ENCODE measurements around the gene SLC25A38. TPM values are rescaled to one million over a fixed set of nuclear protein-coding genes. Genes with fewer than 3 reads are reported as not detected.
"Not testable (repeated sequence)": the region's sequence is repeated elsewhere in the genome, so short reads cannot be mapped to it uniquely, and the experiment has no call there.

The SLC25A38 gene
- total RNA-seq, 1 donor from 2014 or later = 19.3 TPM

GRCh38 chr3:39418556-39419225 lies 35.5 kb downstream of the SLC25A38 start:
- H3K9me3 Mint-ChIP-seq; H3K9me3 ChIP-seq (ENCODE audit: low read depth); H3K27ac ChIP-seq; H3K36me3 ChIP-seq; H3K79me2 ChIP-seq (ENCODE audit: low read depth); H3K36me3 Mint-ChIP-seq; H3K27ac Mint-ChIP-seq; H2AFZ ChIP-seq (replicated peaks); H3K9ac ChIP-seq: not testable (repeated sequence)
- Histone ChIP-seq H3K4me1 (peaks cover 13% of the 10 kb centered on the region), H3K4me3 (peak overlapping the region; percentile 15), H4K20me1 (ENCODE audit: low read depth) (peaks cover 14% of the 10 kb centered on the region), H3K4me2 (peak overlapping the region; percentile 70), H3K27me3 (peaks cover 28% of the 10 kb centered on the region), H3F3A (ENCODE audit: low read depth) (peaks cover 41% of the 10 kb centered on the region)
- Mint-ChIP-seq H3K4me3 (peak overlapping the region; percentile 18), H3K4me1 (peaks cover 18% of the 10 kb centered on the region), H3K27me3 (ENCODE audit: insufficient read depth, low read depth) (peaks cover 10% of the 10 kb centered on the region)
- peak; percentile 61 for DNase-seq (ENCODE audit: low spot score)
- TF ChIP-seq EZH2phosphoT487 (IDR thresholded peaks at IDR 0.05) = peak; percentile 36

GRCh38 chr3:39419742-39420315 lies 36.7 kb downstream of the SLC25A38 start:
- Mint-ChIP-seq H3K9me3 (peaks cover 2% of the 10 kb centered on the region), H3K27ac (no peak overlapping the region), H3K36me3 (no peaks in the 10 kb centered on the region), H3K4me1 (peaks cover 18% of the 10 kb centered on the region), H3K4me3 (no peak overlapping the region), H3K27me3 (ENCODE audit: insufficient read depth, low read depth) (peaks cover 9% of the 10 kb centered on the region)
- peaks cover 28% of the 10 kb centered on the region for H3K27me3 ChIP-seq
- no peak for DNase-seq (ENCODE audit: low spot score)
- no peak overlapping the region for H2AFZ ChIP-seq (replicated peaks)
- H3K27ac ChIP-seq = no peak overlapping the region
- peaks cover 13% of the 10 kb centered on the region for H3K4me1 ChIP-seq
- peaks cover 30% of the 10 kb centered on the region for H3F3A ChIP-seq (ENCODE audit: low read depth)
- H3K4me3 ChIP-seq = no peak overlapping the region
- H3K79me2 ChIP-seq (ENCODE audit: low read depth) = no peaks in the 10 kb centered on the region
- no peaks in the 10 kb centered on the region for H3K9me3 ChIP-seq (ENCODE audit: low read depth)
- H4K20me1 ChIP-seq (ENCODE audit: low read depth) = peaks cover 8% of the 10 kb centered on the region
- H3K9ac ChIP-seq = no peak overlapping the region
- TF ChIP-seq EZH2phosphoT487 (IDR thresholded peaks at IDR 0.05) (no peak), CTCF (IDR thresholded peaks at IDR 0.05) (no peak), EZH2 (IDR thresholded peaks at IDR 0.05) (no peak)
- H3K36me3 ChIP-seq = no peaks in the 10 kb centered on the region
- H3K4me2 ChIP-seq = no peak overlapping the region

- Histone ChIP-seq H3K9me3 (ENCODE audit: low read depth) (no peaks in the 10 kb centered on the region), H3K9ac (no peak overlapping the region), H2AFZ (replicated peaks) (no peak overlapping the region), H3F3A (ENCODE audit: low read depth) (peaks cover 28% of the 10 kb centered on the region), H3K36me3 (no peaks in the 10 kb centered on the region), H3K4me3 (no peak overlapping the region), H4K20me1 (ENCODE audit: low read depth) (peaks cover 8% of the 10 kb centered on the region), H3K27ac (no peak overlapping the region), H3K4me2 (no peak overlapping the region), H3K79me2 (ENCODE audit: low read depth) (no peaks in the 10 kb centered on the region), H3K27me3 (peaks cover 28% of the 10 kb centered on the region), H3K4me1 (peaks cover 13% of the 10 kb centered on the region)
- Mint-ChIP-seq H3K27ac (no peak overlapping the region), H3K4me1 (peaks cover 18% of the 10 kb centered on the region), H3K27me3 (ENCODE audit: insufficient read depth, low read depth) (peaks cover 8% of the 10 kb centered on the region), H3K4me3 (no peak overlapping the region), H3K9me3 (peaks cover 2% of the 10 kb centered on the region), H3K36me3 (no peaks in the 10 kb centered on the region)
- DNase-seq (ENCODE audit: low spot score) = no peak
- TF ChIP-seq EZH2 (IDR thresholded peaks at IDR 0.05) (no peak), EZH2phosphoT487 (IDR thresholded peaks at IDR 0.05) (no peak), CTCF (IDR thresholded peaks at IDR 0.05) (no peak)
Measured at GRCh38 chr3:39420543-39420942, 37.4 kb downstream of the SLC25A38 start.

- no peak overlapping the region for H3K27ac Mint-ChIP-seq
- Histone ChIP-seq H3K9ac (no peak overlapping the region), H3K9me3 (ENCODE audit: low read depth) (no peaks in the 10 kb centered on the region)
Measured at GRCh38 chr3:39423436-39423970, 40.3 kb downstream of the SLC25A38 start.

More at GRCh38 chr3:39423436-39423970, 40.3 kb downstream of the SLC25A38 start:
- Histone ChIP-seq H3K27ac (no peak overlapping the region), H3K36me3 (no peaks in the 10 kb centered on the region), H3K4me3 (no peak overlapping the region), H3K4me2 (no peak overlapping the region), H2AFZ (replicated peaks) (no peak overlapping the region), H3K79me2 (ENCODE audit: low read depth) (no peaks in the 10 kb centered on the region), H4K20me1 (ENCODE audit: low read depth) (peaks cover 4% of the 10 kb centered on the region), H3F3A (ENCODE audit: low read depth) (peaks cover 13% of the 10 kb centered on the region), H3K4me1 (peaks cover 8% of the 10 kb centered on the region), H3K27me3 (peaks cover 17% of the 10 kb centered on the region)
- Mint-ChIP-seq H3K9me3 (peaks cover 2% of the 10 kb centered on the region), H3K36me3 (no peaks in the 10 kb centered on the region), H3K4me1 (peaks cover 9% of the 10 kb centered on the region), H3K4me3 (no peak overlapping the region), H3K27me3 (ENCODE audit: insufficient read depth, low read depth) (peaks cover 3% of the 10 kb centered on the region)
- TF ChIP-seq EZH2 (IDR thresholded peaks at IDR 0.05) = no peak
- no peak for TF ChIP-seq CTCF (IDR thresholded peaks at IDR 0.05)
- TF ChIP-seq EZH2phosphoT487 (IDR thresholded peaks at IDR 0.05) = no peak
- DNase-seq (ENCODE audit: low spot score) = no peak

Data from neural progenitor cell (in vitro differentiated cells).